Measurements from ENCODE around the gene AMH.

DNA sequence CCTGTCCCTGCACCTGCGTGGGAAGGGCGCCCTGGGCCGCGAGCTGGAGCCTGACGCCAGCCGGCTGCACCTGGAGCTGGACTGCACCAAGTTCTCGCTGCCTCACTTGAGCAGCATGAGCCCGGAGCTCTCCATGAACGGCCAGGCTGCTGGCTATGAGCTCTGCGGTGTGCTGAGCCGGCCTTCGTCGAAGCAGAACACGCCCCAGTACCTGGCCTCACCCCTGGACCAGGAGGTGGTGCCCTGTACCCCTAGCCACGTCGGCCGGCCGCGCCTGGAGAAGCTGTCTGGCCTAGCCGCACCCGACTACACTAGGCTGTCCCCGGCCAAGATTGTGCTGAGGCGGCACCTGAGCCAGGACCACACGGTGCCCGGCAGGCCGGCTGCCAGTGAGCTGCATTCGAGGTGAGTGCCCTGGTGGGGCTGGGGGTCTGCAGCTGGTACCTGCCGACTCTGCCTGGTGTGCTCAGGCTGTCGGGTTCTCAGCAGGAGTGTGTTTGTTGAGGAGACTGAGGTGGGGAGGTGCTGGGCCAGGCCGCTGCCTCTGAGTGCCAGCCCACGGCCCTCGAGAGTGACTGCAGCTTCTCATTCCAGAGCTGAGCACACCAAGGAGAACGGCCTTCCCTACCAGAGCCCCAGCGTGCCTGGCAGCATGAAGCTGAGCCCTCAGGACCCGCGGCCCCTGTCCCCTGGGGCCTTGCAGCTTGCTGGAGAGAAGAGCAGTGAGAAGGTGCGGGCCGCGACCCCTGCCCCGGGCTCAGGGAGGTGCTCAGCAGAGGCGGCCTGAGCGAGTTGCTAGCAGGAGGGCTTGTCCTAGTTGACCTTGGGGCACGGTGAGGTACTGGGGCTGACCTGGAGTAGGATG is 32.5 kb upstream of the AMH start:
- TF ChIP-seq POLR2AphosphoS5 (IDR thresholded peaks at IDR 0.05; ENCODE audit: low read depth, low read length) (no peak), TAF1 (IDR thresholded peaks at IDR 0.05; ENCODE audit: low read depth, low read length) (no peak), POLR2A (IDR thresholded peaks at IDR 0.05; ENCODE audit: low read depth, low read length) (no peak)
